ENCODE measurements around the gene XYLT2.

Gene XYLT2

GRCh38 chr17:50311112-50311460 lies 34.8 kb upstream of the XYLT2 start:
- H3K36me3 ChIP-seq (ENCODE audit: control insufficient read depth in 1 of 2, insufficient read depth in 2 of 2, low read depth in 1 of 2, low read length in 2 of 2): no peaks in the 10 kb centered on the region
- H3K9ac ChIP-seq (ENCODE audit: low read length): no peak overlapping the region
- WGBS: 91% methylated on average over 1 of the region's 1 CpG
- no peak overlapping the region for H2BK15ac ChIP-seq (ENCODE audit: low read depth, poor library complexity, severe bottlenecking)
- no peak overlapping the region for H2AK5ac ChIP-seq (ENCODE audit: low read length, severe bottlenecking)
- no peak for DNase-seq
- H3K9me3 ChIP-seq (ENCODE audit: control insufficient read depth, low read length): no peaks in the 10 kb centered on the region
- H3K4ac ChIP-seq (ENCODE audit: low read depth in 1 of 2, low read length in 2 of 2): no peak overlapping the region
- no peak overlapping the region for H3K4me3 ChIP-seq (ENCODE audit: insufficient read depth in 1 of 2, low read depth in 1 of 2, low read length in 2 of 2)
- no peak overlapping the region for H3K14ac ChIP-seq (ENCODE audit: low read length in 2 of 2)
- no peak overlapping the region for H2BK12ac ChIP-seq (ENCODE audit: low read length in 2 of 2)
- H3K27me3 ChIP-seq (ENCODE audit: control insufficient read depth in 1 of 2, insufficient read depth in 1 of 2, low read length in 2 of 2): peaks cover 14 to 33% of the 10 kb centered on the region in 2 experiments
- no peak overlapping the region for H3K4me2 ChIP-seq (ENCODE audit: low read length, poor library complexity, severe bottlenecking)
- no peak overlapping the region for H3K23ac ChIP-seq (ENCODE audit: low read length in 2 of 2)
- H2BK5ac ChIP-seq (ENCODE audit: low read depth, low read length, poor library complexity, severe bottlenecking): no peak overlapping the region
- H4K91ac ChIP-seq (ENCODE audit: low read length): no peak overlapping the region
- no peaks in the 10 kb centered on the region for H3K79me1 ChIP-seq (replicated peaks; ENCODE audit: low read length, poor library complexity, severe bottlenecking)
- no peak overlapping the region for H2AFZ ChIP-seq (ENCODE audit: low read depth, low read length)
- H3K27ac ChIP-seq (ENCODE audit: low read length, poor library complexity, severe bottlenecking): no peak overlapping the region
- no peak overlapping the region for H4K8ac ChIP-seq (ENCODE audit: low read length)
- H3K18ac ChIP-seq (ENCODE audit: low read depth in 1 of 2, low read length in 2 of 2): no peak overlapping the region
- H3K4me1 ChIP-seq (ENCODE audit: control insufficient read depth, insufficient read depth, low read depth, low read length): peaks cover 10% of the 10 kb centered on the region
- no peak overlapping the region for H2BK120ac ChIP-seq (ENCODE audit: low read depth, low read length)

- H2BK12ac ChIP-seq (ENCODE audit: low read length in 2 of 2): no peak overlapping the region
These were observed 34.4 kb upstream of the XYLT2 start for GRCh38 chr17:50311483-50311882.

GRCh38 chr17:50312308-50312707 lies 33.6 kb upstream of the XYLT2 start:
- no peak overlapping the region for H3K9ac ChIP-seq (ENCODE audit: low read length)
- H3K27ac ChIP-seq (ENCODE audit: low read length, poor library complexity, severe bottlenecking): no peak overlapping the region
- H4K91ac ChIP-seq (ENCODE audit: low read length): no peak overlapping the region
- H2BK120ac ChIP-seq (ENCODE audit: low read depth, low read length): no peak overlapping the region
- no peaks in the 10 kb centered on the region for H3K36me3 ChIP-seq (ENCODE audit: control insufficient read depth in 1 of 2, insufficient read depth in 2 of 2, low read depth in 1 of 2, low read length in 2 of 2)
- peaks cover 14 to 36% of the 10 kb centered on the region in 2 experiments for H3K27me3 ChIP-seq (ENCODE audit: control insufficient read depth in 1 of 2, insufficient read depth in 1 of 2, low read length in 2 of 2)
- H3K14ac ChIP-seq (ENCODE audit: low read length in 2 of 2): no peak overlapping the region
- no peaks in the 10 kb centered on the region for H3K9me3 ChIP-seq (ENCODE audit: control insufficient read depth, low read length)
- H3K4me3 ChIP-seq (ENCODE audit: insufficient read depth in 1 of 2, low read depth in 1 of 2, low read length in 2 of 2): no peak overlapping the region
- no peak overlapping the region for H2AK5ac ChIP-seq (ENCODE audit: low read length, severe bottlenecking)
- no peak overlapping the region for H2AFZ ChIP-seq (ENCODE audit: low read depth, low read length)
- no peak overlapping the region for H3K18ac ChIP-seq (ENCODE audit: low read depth in 1 of 2, low read length in 2 of 2)
- H4K8ac ChIP-seq (ENCODE audit: low read length): no peak overlapping the region
- H3K4ac ChIP-seq (ENCODE audit: low read depth in 1 of 2, low read length in 2 of 2): no peak overlapping the region
- H3K4me1 ChIP-seq (ENCODE audit: control insufficient read depth, insufficient read depth, low read depth, low read length): peaks cover 10% of the 10 kb centered on the region
- H2BK12ac ChIP-seq (ENCODE audit: low read length in 2 of 2): no peak overlapping the region
- no peak overlapping the region for H2BK5ac ChIP-seq (ENCODE audit: low read depth, low read length, poor library complexity, severe bottlenecking)
- no peak overlapping the region for H2BK15ac ChIP-seq (ENCODE audit: low read depth, poor library complexity, severe bottlenecking)
- no peak for DNase-seq
- no peak overlapping the region for H3K23ac ChIP-seq (ENCODE audit: low read length in 2 of 2)
- no peaks in the 10 kb centered on the region for H3K79me1 ChIP-seq (replicated peaks; ENCODE audit: low read length, poor library complexity, severe bottlenecking)
- WGBS: 62% methylated on average over 5 of the region's 5 CpGs
- no peak overlapping the region for H3K4me2 ChIP-seq (ENCODE audit: low read length, poor library complexity, severe bottlenecking)

More at GRCh38 chr17:50311483-50311882, 34.4 kb upstream of the XYLT2 start:
- Histone ChIP-seq H3K4me1 (ENCODE audit: control insufficient read depth, insufficient read depth, low read depth, low read length) (peaks cover 10% of the 10 kb centered on the region), H4K8ac (ENCODE audit: low read length) (no peak overlapping the region), H2AK5ac (ENCODE audit: low read length, severe bottlenecking) (no peak overlapping the region), H2BK5ac (ENCODE audit: low read depth, low read length, poor library complexity, severe bottlenecking) (no peak overlapping the region), H3K27ac (ENCODE audit: low read length, poor library complexity, severe bottlenecking) (no peak overlapping the region), H3K9me3 (ENCODE audit: control insufficient read depth, low read length) (no peaks in the 10 kb centered on the region), H4K91ac (ENCODE audit: low read length) (no peak overlapping the region), H3K23ac (ENCODE audit: low read length in 2 of 2) (no peak overlapping the region), H3K4me3 (ENCODE audit: insufficient read depth in 1 of 2, low read depth in 1 of 2, low read length in 2 of 2) (no peak overlapping the region), H3K14ac (ENCODE audit: low read length in 2 of 2) (no peak overlapping the region), H3K36me3 (ENCODE audit: control insufficient read depth in 1 of 2, insufficient read depth in 2 of 2, low read depth in 1 of 2, low read length in 2 of 2) (no peaks in the 10 kb centered on the region), H3K9ac (ENCODE audit: low read length) (no peak overlapping the region), H3K4ac (ENCODE audit: low read depth in 1 of 2, low read length in 2 of 2) (no peak overlapping the region), H3K27me3 (ENCODE audit: control insufficient read depth in 1 of 2, insufficient read depth in 1 of 2, low read length in 2 of 2) (peaks cover 14 to 33% of the 10 kb centered on the region in 2 experiments), H3K18ac (ENCODE audit: low read depth in 1 of 2, low read length in 2 of 2) (no peak overlapping the region), H3K79me1 (replicated peaks; ENCODE audit: low read length, poor library complexity, severe bottlenecking) (no peaks in the 10 kb centered on the region), H2AFZ (ENCODE audit: low read depth, low read length) (no peak overlapping the region), H3K4me2 (ENCODE audit: low read length, poor library complexity, severe bottlenecking) (no peak overlapping the region), H2BK120ac (ENCODE audit: low read depth, low read length) (no peak overlapping the region), H2BK15ac (ENCODE audit: low read depth, poor library complexity, severe bottlenecking) (no peak overlapping the region)
- WGBS: 55% methylated on average over 4 of the region's 4 CpGs
- DNase-seq: no peak

- Histone ChIP-seq H3K79me1 (replicated peaks; ENCODE audit: low read length, poor library complexity, severe bottlenecking) (no peaks in the 10 kb centered on the region), H3K4ac (ENCODE audit: low read depth in 1 of 2, low read length in 2 of 2) (no peak overlapping the region), H2BK15ac (ENCODE audit: low read depth, poor library complexity, severe bottlenecking) (no peak overlapping the region), H4K8ac (ENCODE audit: low read length) (no peak overlapping the region), H3K23ac (ENCODE audit: low read length in 2 of 2) (no peak overlapping the region), H3K9me3 (ENCODE audit: control insufficient read depth, low read length) (no peaks in the 10 kb centered on the region), H2BK12ac (ENCODE audit: low read length in 2 of 2) (no peak overlapping the region), H4K91ac (ENCODE audit: low read length) (no peak overlapping the region), H3K9ac (ENCODE audit: low read length) (no peak overlapping the region), H3K4me3 (ENCODE audit: insufficient read depth in 1 of 2, low read depth in 1 of 2, low read length in 2 of 2) (no peak overlapping the region), H2AK5ac (ENCODE audit: low read length, severe bottlenecking) (no peak overlapping the region), H3K18ac (ENCODE audit: low read depth in 1 of 2, low read length in 2 of 2) (no peak overlapping the region), H2AFZ (ENCODE audit: low read depth, low read length) (no peak overlapping the region), H2BK5ac (ENCODE audit: low read depth, low read length, poor library complexity, severe bottlenecking) (peak overlapping the region; percentile 20), H3K27me3 (ENCODE audit: control insufficient read depth in 1 of 2, insufficient read depth in 1 of 2, low read length in 2 of 2) (peaks cover 14 to 36% of the 10 kb centered on the region in 2 experiments), H3K36me3 (ENCODE audit: control insufficient read depth in 1 of 2, insufficient read depth in 2 of 2, low read depth in 1 of 2, low read length in 2 of 2) (no peaks in the 10 kb centered on the region), H3K4me1 (ENCODE audit: control insufficient read depth, insufficient read depth, low read depth, low read length) (peaks cover 14% of the 10 kb centered on the region), H3K4me2 (ENCODE audit: low read length, poor library complexity, severe bottlenecking) (no peak overlapping the region), H2BK120ac (ENCODE audit: low read depth, low read length) (no peak overlapping the region), H3K14ac (ENCODE audit: low read length in 2 of 2) (peak overlapping the region in 1 of 2 experiments; percentile 64), H3K27ac (ENCODE audit: low read length, poor library complexity, severe bottlenecking) (no peak overlapping the region)
- no peak for DNase-seq
- 93% methylated on average over 5 of the region's 6 CpGs for WGBS
These were observed 31.4 kb upstream of the XYLT2 start for GRCh38 chr17:50314456-50315011.

All from mesenchymal stem cell (in vitro differentiated cells and primary cell).